ENCODE data around the gene HHAT.

Gene HHAT

DNA sequence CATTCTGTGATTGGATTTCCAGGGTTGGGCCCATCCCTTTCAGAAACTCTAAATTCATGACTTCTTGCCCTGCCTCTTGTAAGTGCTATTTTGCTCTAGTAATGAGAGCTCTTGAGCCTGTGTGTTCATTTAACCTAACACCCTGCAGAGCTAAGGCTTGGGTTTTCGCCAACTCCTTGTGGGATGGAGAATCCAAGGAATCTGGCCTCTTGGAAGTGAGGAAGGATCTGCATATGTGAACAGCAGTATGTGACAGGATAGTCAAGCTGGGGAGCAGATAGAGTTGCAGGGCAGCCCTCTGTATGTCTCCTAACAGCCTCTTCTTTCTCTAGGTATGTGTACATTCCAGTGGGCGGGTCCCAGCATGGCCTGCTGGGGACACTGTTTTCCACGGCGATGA is 258.9 kb downstream of the HHAT start:
- no peak for DNase-seq (ENCODE audit: low read depth)
- no peak overlapping the region for H3K4me3 ChIP-seq (ENCODE audit: control insufficient read depth, low read depth, low read length)
- TF ChIP-seq, protein P1, sequence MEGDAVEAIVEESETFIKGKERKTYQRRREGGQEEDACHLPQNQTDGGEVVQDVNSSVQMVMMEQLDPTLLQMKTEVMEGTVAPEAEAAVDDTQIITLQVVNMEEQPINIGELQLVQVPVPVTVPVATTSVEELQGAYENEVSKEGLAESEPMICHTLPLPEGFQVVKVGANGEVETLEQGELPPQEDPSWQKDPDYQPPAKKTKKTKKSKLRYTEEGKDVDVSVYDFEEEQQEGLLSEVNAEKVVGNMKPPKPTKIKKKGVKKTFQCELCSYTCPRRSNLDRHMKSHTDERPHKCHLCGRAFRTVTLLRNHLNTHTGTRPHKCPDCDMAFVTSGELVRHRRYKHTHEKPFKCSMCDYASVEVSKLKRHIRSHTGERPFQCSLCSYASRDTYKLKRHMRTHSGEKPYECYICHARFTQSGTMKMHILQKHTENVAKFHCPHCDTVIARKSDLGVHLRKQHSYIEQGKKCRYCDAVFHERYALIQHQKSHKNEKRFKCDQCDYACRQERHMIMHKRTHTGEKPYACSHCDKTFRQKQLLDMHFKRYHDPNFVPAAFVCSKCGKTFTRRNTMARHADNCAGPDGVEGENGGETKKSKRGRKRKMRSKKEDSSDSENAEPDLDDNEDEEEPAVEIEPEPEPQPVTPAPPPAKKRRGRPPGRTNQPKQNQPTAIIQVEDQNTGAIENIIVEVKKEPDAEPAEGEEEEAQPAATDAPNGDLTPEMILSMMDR (IDR thresholded peaks at IDR 0.05; ENCODE audit: control insufficient read depth, insufficient read depth, low read depth, low read length, missing control alignments), result no peak

DNA sequence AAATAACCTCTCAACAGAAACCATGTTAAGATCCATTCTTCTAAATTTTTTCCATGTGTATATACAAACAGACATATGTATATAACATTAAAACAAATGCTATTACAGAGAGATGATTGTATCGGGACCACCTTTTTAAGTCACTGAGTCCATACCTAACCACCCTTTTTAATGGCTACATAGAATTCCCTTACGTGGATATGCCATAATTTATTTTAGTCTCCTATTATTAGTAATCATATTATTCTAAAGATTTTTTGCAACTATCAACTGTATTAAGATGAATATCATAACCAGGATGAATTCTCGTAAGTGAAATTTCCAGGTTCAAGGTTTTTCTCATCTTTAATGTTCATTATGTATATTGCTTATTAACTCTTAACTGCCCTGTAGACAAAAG is 259.7 kb downstream of the HHAT start:
- no peak overlapping the region for H3K4me3 ChIP-seq (ENCODE audit: control insufficient read depth, low read depth, low read length)
- TF ChIP-seq, protein P1 (IDR thresholded peaks at IDR 0.05; ENCODE audit: control insufficient read depth, insufficient read depth, low read depth, low read length, missing control alignments), result no peak
- DNase-seq (ENCODE audit: low read depth), result no peak

DNA sequence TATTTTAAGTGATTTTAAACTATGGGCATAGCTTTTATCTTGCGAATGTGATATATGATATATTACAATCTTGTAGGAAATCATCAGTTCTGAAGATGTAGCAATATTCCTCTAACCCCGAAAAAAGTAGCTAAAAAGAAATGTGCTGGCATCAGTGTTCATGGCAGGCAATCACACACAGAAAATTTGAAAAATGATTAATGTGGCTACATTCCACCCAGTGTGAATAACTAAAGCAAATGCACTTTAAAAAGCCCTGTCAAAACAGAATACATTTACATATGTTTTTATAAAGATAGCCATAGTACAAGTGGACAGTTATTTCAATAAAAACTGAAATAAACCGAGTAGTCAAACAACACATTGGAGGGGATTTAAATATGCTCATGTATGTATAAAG is 260.2 kb downstream of the HHAT start:
- TF ChIP-seq, protein P1 (IDR thresholded peaks at IDR 0.05; ENCODE audit: control insufficient read depth, insufficient read depth, low read depth, low read length, missing control alignments), result no peak
- no peak overlapping the region for H3K4me3 ChIP-seq (ENCODE audit: control insufficient read depth, low read depth, low read length)
- no peak for DNase-seq (ENCODE audit: low read depth)

DNA sequence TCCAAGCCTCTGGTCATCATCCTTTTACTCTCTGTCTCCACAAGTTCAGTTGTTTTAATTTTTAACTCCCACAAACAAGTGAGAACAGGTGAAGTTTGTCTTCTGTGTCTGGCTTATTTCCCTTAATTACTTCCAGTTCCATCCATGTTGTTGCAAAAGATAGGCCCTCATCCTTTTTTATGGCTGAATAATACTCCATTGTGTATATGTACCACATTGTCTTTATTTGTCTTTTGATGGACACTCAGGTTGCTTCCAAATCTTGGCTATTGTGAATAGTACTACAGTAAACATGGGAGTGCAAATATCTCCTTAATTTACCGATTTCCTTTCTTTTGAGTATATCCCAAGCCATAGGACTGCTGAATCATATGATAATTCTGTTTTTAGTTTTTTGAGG is 262.5 kb downstream of the HHAT start:
- no peak for DNase-seq (ENCODE audit: low read depth)
- TF ChIP-seq, protein P1 (IDR thresholded peaks at IDR 0.05; ENCODE audit: control insufficient read depth, insufficient read depth, low read depth, low read length, missing control alignments), result no peak

DNA sequence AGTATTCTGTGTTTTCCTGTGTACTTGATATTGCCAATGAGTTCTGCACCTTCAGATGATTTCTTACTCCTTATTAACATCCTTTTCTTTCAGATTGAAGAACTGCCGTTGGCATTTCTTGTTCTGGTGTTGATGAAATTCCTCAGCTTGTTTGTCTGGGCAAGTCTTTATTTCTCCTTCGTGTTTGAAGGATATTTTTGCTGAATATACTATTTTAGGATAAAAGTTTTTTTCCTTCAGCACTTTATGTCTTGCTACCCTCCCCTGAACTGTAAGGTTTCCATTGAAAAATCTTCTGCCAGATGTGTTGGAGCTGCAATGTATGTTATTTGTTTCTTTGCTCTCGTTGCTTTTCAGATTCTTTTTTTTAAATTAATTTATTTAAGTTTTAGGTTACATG is 265.9 kb downstream of the HHAT start:
- no peak for DNase-seq (ENCODE audit: low read depth)

More for the DNA sequence above, 262.5 kb downstream of the HHAT start:
- H3K4me3 ChIP-seq (ENCODE audit: control insufficient read depth, low read depth, low read length), result no peak overlapping the region

DNA sequence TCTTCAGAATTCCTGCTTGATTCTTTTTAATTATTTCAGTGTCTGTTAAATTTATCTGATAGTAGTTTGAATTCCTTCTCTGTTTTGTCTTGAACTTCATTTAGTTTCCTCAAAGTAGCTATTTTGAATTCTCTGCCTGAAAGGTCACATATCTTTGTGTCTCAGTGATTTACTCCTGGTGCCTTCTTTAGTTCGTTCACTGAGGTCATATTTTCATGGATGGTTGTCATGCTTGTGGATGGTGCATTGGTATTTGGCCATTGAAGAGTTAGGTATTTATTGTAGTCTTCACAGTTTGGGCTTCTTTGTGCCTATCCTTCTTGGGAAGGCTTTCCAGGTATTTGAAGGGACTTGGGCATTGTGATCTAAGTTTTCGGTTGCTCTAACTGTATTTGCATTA is 267.9 kb downstream of the HHAT start:
- DNase-seq (ENCODE audit: low read depth), result no peak
- TF ChIP-seq, protein P1 (IDR thresholded peaks at IDR 0.05; ENCODE audit: control insufficient read depth, insufficient read depth, low read depth, low read length, missing control alignments), result no peak
- H3K4me3 ChIP-seq (ENCODE audit: control insufficient read depth, low read depth, low read length), result no peak overlapping the region

More for the DNA sequence above, 265.9 kb downstream of the HHAT start:
- TF ChIP-seq, protein P1 (IDR thresholded peaks at IDR 0.05; ENCODE audit: control insufficient read depth, insufficient read depth, low read depth, low read length, missing control alignments), result no peak
- H3K4me3 ChIP-seq (ENCODE audit: control insufficient read depth, low read depth, low read length), result no peak overlapping the region

Measured in AG09309 (cell line).